ENCODE measurements around the gene SLC4A3.

SLC4A3 gene

DNA sequence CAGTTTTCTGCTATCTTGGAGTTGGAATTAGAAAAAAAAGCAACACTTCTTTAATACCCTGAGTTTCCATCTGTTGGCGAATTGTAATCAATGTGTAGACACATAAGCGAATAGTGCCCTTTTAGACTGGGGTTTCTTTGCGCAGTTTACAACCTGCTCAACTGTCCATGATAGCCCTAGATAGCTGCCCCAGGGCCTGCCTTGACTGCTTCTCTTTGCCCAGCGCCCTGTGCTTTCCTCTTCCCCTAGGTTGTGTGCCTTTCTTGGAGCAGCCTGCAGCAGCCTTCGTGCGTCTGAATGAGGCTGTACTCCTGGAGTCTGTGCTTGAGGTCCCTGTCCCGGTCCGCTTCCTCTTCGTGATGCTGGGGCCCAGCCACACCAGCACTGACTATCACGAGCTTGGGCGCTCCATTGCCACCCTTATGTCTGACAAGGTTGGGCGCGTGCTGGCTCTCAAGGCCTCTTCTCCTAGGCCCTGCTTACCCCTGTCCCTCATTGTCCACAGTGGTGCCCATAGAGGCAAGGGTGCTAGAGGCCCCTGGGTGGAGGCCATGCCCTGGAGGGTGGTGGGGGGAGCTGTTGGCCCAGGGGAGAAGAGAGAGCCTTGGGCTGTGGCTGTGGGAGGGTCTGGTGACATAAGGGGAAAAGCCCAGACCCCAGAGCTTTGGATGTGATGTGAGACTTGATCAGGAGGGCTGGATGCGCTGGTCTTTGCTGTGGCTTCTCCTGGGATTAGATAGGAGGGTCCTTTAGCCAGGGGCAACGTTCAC is 6.9 kb downstream of the SLC4A3 start:
- DNase-seq = no peak

DNA sequence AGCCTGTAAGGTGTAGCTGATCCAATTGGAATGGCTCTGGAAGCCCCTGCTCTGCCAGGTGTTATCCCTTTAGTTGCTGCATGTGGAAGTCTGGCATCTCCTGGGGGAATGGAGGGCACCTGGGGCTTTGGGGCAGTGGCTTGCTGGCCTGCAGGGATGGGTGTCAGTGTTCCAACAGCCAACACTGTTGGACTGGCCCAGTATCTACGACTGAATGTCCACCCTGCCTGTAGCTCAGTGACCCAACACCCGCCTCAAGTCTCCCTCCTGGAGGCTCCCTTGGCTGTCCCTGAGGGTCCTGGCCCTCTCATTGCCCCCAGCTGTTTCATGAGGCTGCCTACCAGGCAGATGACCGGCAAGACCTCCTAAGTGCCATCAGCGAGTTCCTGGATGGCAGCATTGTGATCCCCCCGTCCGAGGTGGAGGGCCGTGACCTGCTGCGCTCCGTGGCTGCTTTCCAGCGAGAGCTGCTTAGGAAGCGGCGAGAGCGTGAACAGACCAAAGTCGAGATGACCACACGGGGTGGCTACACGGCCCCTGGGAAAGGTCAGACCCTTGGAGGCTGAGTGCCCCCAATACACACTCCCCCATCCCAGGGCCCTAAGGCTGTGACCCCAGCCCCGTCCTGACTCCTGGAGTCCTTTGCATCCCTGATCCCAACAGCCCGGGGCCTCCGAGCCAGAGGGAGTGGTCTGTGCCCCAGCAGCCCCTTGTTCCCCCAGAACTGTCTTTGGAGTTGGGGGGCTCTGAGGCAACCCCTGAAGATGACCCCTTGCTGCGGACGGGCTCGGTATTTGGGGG is 7.7 kb downstream of the SLC4A3 start:
- DNase-seq = no peak

DNA sequence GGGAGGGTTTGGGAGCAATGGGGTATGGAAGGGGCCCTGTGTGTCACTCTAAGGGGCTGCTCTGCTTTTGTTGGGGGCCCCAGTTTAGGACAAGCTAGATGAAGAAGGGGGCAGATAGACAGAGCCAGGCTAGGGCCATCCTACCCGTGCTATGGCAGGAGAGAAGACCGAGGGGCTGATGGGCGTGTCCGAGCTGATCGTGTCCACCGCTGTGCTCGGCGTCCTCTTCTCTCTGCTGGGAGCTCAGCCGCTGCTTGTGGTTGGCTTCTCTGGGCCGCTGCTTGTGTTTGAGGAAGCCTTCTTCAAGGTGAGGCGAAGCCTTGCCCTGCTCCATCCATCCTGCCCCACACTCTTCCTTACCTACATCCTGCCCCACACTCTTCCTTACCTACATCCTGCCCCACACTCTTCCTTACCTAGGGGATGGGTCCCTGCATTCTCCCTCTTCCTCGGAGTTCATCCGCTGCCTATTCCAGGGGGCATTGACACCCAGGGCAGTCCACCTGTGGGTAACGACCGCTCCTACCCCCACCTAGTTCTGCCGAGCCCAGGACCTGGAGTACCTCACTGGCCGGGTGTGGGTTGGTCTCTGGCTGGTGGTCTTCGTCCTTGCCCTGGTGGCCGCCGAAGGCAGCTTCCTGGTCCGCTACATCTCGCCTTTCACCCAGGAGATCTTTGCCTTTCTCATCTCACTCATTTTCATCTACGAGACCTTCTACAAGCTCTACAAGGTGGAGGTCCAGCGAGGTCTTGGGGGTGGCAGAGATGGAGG is 8.9 kb downstream of the SLC4A3 start:
- DNase-seq = no peak

DNA sequence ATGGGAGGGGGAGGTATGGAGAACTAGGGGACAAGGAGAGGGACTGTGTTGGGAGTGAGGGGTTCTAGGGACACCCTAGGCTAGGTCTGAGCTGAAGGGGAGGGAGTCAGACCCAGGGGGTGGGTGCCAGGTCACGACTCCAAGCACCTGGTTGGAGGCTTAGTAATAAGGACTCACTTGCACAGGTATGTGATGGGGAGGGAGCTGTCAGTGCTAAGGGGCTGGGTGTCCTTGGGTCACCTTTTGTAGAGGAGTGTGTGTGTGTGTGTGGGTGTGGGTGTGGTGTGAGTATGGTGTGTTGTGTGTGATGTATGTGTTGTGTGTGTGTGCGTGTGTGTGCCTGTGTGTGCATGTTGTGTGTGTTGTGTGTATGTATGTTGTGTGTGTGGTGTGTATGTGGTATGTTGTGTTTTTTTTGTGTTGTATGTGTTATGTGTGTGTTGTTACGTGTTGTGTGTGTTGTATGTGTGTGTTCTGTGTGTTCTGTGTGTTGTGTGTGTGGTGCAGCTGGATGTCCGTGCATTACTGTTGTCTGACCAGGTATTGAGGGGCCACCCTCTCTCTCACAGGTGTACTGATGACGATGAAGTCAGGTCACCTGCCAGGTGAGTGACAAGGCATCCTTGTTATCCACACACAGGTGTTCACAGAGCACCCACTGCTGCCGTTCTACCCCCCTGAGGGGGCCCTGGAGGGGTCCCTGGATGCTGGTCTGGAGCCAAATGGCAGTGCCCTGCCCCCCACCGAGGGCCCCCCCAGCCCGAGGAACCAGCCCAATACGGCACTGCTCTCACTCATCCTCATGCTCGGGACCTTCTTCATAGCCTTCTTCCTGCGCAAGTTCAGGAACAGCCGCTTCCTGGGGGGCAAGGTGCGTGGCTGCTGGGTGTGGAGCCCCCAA is 9.8 kb downstream of the SLC4A3 start:
- no peak for DNase-seq

DNA sequence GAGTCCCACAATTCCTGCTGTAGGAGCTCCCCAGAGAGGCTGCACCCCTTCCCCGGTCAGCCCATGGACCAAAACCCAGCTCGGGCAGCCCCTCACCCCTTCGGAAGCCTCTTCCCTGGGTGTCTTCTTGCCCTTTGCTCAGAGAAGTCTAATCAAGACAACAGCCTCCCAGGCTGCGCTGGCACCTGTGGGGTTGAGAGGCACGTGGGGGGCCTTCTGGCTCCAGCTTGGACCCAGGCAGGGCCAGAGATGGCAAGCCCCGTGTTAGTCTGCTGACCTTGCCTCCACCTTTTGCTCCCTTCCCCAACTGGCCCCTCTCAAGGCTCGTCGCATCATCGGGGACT is 10.4 kb downstream of the SLC4A3 start:
- no peak for DNase-seq

DNA sequence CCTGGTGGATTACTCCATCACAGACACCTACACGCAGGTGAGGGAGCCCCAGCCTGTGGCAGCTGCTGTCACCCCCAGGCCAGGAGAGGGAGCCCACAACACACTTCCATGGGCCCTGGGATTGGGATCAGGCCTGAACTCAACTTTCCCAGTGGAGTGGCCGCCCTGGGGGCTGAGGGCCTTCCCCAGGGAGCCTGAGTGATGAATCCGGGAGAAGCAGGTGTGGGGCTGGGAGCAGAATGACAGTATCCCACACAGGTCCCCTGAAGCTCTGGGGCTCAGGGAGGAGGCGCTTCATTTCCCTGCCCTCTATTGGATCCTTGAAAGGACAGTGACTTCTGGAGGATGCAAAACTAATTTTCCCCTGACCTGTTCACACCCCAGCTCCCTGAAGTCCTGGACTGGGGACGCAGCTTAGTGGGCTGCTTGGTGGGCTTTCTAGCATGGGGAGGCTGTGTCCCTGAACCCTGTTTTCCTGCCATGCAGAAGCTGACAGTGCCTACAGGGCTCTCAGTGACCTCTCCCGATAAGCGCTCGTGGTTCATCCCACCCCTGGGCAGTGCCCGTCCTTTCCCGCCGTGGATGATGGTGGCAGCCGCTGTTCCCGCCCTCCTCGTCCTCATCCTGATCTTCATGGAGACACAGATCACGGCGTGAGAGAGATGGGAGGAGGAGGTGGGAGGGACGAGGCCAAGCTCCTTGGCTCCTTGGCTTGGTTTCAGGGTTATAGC is 11.0 kb downstream of the SLC4A3 start:
- no peak for DNase-seq

DNA sequence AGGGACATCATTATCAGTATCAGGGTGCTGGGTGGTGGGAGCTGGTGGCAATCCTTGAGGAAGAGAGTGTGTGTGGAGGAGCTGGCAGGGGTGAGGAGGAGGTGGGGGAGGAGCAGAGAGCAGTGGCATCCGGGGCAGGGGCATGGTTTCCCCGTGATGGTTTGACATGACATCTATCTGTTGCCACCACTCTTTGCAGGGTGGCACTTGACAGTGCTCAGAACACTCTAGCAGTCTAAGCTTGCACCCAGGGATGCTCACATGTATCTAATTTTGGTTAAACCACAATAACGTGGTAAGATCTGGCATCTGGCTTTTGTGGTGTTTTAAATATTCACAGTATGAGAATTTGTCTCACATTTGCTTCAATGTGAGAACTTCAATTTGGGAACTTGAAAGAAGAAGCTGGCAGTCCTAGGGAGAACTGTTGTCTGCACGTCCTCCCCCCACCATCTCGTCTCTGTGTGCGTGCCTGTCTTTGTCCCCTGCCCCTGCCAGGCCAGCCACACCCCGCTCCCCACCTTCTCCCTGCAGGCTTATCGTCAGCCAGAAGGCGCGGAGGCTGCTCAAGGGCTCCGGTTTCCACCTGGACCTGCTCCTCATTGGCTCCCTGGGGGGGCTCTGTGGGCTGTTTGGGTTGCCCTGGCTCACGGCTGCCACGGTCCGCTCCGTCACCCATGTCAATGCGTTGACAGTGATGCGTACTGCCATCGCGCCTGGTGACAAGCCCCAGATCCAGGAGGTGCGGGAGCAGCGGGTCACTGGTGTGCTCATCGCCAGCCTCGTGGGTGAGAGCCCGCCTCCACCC is 11.7 kb downstream of the SLC4A3 start:
- no peak for DNase-seq

DNA sequence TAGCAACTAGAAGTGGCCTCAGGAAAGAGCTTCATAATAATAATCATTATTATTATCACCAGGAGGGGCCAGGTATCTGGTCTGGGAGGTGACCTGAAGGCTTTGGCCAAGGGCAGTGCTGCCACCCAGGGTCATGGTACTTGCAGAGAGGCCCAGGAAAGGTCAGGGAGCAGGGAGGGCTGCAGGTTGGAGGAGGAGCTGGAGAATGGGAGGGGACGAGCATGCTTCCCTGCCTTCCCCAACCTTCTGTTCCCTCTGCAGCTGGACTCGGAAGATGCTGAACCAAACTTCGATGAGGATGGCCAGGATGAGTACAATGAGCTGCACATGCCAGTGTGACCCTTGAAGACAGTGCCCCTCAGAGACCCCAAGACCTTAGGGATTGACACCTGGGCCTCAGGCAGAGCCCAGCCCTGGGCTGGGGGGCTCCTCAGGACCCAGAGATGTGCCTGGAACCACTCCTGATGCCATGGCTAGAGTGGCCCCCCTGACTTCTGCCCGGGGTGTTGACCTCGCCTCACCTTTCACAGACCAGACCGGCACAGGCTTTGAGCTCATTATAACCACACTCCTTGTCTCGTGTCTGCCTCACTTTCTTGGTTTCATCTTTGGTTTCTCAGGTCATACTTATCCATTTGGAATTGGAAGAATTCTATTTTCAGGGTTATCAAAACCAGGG is 14.1 kb downstream of the SLC4A3 start:
- no peak for DNase-seq

DNA sequence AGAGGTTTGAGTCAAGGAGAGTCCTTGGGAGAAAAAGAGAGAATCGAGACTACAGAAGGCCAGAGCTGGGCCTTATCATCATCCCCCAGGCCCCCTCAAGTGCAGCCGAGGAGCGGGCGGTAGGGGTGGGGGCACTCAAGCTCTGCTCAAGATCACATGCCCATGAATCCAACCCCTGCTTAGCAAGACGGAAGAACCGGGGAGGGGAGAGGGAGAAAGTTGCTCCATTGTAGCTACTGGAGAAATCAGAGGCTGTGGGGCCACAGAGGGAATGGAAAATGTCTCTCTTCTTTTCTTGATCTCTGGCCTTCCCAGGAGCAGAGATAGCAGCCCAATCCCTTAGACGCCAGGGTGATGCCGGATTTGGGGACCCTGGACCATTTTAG is 14.6 kb downstream of the SLC4A3 start:
- no peak for DNase-seq

DNA sequence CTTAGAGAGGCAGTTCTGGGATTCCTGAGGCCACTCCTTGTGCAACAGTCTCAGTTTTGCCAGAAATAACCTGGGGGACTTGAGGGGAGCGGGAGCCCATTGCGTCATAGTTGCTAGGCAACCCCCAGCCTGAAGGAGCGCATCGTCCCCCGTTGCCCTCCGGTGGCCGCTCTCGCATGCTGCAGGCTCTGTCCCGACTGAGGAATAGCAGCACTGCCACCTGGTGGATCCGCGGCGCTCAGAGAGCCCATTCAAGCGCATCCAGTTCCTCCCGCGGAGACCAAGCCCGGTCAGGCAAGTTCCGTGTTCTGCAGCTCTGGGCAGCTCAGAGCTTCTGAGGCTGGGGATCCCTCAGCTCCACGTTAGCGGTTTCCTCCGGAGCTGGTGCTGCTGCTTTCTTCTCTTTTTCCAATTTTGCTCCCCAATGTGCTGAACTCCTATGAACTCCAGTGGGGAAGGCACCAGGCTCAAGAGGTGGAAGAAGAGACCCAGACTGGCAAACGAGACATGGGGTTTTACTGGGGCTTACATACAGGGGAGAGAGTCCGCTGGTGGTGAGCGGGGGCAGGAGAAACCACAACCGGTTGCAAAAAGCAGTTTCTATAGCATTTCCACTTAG is 15.1 kb downstream of the SLC4A3 start:
- DNase-seq = peak; percentile 91

DNA sequence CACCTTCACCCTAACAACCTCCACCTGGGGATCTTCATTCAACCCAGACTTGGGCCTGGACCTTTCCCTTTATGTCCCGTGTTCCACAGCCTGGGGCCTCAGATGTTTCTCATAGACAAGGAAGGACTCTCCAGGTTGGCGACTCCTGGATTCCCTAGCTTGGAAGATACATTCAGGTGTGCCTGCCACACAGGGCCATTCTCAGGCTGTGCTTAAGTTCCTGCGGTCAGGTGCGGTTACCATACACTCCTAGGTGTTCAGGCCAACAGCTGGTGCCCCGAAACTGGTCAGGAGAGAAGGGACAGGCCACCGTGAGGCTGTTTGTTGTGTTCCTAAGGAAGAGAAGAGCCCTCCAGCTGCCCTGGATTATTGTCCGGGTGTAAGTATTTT is 15.6 kb downstream of the SLC4A3 start:
- no peak for DNase-seq

DNA sequence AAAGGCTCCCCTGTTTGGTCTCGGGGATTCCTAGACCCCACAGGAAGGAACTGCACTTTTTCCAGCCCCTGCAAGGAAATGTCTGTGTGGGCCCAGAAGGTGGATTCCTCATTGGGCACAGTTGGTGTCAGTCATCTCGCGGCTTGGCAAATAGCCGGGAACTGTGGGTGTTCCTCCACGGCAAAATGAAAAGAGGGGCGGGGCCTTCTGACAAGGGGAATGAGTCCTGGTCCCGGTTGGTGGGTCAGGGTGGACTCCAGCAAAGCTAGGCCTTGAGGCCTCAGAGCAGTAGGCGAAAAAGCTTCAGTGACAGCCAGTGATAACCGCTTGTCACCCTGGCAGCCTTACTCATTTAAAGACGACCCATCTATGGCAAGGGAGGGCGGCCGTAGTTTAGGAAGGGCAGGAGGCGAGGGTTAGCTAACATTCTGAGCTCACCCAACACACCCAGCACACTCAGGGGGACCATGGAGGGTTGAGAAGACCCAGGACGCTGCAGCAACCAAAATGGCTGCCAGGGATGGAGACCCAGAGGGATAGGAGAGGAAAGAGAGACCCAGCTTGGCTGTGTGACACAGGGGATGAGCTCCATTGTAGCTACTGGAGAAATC is 16.5 kb downstream of the SLC4A3 start:
- DNase-seq = no peak

DNA sequence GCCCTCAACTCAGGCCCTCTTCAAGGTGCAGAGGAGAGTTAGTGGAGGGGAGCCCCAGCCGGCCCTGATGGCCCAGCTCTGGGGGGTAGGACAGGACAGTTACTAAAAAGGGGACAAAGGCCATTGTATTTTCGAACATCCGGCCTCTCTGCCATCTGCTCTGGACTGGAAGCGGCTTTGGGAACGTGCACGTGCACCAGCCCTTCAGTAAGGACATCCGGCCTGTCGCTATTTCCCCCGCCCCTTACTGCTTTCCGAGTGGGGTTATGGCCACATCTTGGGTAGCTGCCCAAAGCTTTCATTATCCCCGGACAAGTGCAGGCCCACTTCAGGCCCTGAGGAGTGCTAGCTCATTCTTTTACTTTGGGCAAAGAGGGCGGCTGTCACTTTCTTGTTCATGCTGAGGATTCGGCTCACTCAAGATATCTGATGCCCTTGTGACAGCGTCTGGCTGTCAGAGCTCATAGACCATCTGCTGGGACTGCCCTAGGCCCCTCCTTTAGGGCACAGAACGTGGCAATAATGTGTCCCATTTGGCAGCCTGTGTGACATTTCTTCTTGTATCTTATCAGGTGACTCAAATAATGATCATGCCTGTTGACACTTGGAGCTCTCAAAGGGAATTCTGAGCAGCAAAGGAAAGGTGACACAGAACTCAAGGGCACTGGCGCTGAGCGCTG is 17.5 kb downstream of the SLC4A3 start:
- no peak for DNase-seq

DNA sequence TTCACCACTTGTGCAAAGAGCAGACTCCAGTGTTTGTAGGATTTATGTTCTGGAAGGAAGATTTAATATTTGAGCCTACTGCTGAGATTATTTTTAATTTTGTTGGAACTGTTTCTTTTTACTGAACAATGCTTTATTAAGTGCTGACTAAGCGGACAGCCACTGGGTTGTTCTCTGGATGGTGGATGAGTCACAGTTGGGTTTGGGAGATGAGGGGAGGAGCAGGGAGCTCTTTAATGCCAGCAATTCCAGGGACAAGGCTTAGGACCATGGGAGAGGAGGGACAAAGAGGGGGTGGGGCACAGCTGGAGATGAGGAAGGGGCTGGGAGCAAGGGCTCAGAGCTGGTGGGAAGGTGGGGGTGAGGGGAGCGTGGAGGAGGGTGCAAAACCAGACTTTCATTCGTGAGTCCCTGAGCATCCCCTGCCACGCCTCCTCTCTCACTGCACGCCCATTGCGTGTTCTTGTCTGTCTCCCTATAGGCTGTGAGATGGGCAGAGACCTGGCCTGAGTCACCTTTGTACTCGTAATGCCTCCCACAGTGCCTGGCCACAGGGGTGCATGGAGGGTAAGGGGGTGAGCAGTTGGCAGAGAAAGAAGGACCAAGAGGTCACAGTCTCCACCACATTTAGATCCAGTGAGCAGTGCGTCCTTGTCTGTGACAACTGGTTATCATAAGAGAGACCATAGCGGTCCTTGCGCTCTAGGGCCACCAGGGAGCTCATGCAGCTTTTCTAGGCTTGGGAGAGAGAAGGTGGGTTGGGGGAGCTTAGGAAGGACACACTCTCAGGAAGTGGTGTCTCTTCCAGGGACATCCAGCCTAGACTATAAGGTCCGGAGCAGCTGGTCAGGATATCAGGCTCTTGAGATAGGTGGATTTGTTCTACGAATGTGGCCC is 18.4 kb downstream of the SLC4A3 start:
- DNase-seq = no peak

DNA sequence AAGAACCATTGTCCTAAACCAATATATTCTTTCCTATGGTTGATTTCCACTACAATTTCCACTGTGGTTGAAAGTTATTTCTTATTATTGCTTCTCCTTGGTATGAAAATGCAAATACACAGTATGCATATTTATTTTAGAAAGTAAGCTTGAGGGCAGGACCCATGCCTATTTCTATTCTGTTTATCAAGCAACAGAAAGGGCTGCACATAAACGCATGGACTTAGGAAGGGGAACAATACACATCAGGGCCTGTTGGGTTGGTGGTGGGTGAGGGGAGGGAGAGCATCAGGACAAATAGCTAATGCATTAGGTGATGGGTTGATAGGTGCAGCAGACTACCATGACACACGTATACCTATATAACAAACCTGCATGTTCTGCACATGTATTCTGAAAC is 20.7 kb downstream of the SLC4A3 start:
- no peak for DNase-seq

DNA sequence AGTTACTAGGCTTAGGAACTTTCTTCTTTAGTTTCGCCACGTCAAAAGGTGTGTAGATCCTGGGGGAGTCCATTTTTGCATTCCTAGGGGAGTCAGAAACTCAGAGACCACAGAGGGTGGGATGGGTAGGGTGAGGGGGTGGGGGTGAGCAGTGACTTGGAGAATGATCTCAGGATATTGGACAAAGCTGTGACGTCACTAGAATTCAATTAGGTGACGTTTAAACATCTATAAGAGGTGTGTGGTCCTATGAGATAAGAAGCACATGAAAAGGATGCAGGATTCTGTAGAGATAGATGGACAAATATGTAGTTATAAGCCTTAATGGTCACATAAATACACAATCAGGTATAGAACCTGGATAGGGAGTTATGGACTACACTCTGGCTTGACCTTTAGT is 21.5 kb downstream of the SLC4A3 start:
- DNase-seq = no peak

DNA sequence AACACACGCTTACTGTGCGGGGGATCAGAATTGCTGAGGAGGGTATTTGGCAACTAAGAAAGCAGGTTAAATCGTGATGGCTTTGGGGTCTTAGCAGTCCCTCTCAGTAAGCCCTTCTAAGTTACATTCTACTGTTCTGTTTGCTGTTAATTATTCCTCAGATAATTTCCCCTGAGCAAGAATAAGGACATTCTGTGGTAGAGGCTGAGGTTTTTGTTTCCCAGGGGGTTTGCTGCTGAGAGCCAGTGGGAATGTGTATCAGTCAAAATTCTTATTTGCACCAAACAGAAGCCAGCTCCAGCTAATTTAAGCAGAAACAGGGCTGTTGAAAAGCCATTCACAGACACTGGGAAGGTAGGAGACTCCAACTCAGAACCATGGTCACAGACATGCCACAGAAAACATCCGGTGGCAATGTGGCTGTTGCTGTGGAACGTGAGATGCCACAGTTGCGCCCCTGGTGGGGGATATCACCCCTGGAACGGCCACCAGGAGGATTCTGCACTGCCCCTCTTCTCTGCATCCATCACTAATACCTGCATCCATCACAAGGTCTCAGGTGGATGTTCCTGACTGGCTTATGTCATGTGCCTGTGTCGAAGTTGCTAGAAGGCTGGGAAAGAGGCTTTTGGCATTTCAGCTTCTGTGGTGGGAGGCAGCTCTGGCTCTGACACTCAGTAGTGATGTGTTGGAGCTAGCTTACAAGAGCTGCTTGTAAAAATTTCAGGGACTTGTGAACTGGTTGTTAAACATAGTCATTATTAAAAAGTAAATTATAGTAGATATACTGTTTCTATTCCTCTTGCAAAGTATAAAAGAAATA is 23.2 kb downstream of the SLC4A3 start:
- DNase-seq = no peak

All from activated CD8-positive, alpha-beta memory T cell treated with anti-CD3 and anti-CD28 coated beads, Interleukin-2, amount 50 U/mL, for 4 hours (primary cell).